ENCODE measurements around the gene SMDT1. TPM values are rescaled to one million over a fixed set of nuclear protein-coding genes. Genes with fewer than 3 reads are reported as not detected.
"Not testable (repeated sequence)": the region's sequence is repeated elsewhere in the genome, so short reads cannot be mapped to it uniquely, and the experiment has no call there.

Gene SMDT1
- total RNA-seq, 2 experiments from 2014 or later, result 50.2 to 56.2 TPM

DNA sequence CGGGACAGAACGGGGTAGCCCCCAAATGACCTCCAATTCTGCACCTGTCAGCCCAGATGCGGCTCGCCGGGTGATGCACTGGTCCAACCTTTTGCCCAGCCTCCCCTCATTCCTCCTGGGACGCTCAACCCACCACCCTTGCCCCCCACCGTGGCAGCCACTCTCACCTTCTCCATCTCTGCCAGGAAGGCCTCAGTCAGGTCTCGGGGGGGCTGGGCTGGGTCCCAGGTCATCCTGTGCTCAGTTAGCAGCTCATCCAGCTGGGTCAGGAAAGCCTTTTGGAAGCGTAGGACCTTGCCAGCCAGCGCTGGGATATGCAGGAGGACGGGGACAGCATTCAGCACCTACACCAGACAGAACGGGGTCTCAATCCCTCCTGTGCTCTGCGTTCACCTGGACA, 48.5 kb downstream of the SMDT1 start:
- H3K36me3 Mint-ChIP-seq (ENCODE audit: low read depth); DNase-seq; intact Hi-C loops (cut with micrococcal nuclease); H3K4me3 Mint-ChIP-seq; CTCF ChIA-PET; H3K27ac Mint-ChIP-seq; H3K9me3 Mint-ChIP-seq; H3K4me1 Mint-ChIP-seq (ENCODE audit: low read depth); H3K27me3 Mint-ChIP-seq (ENCODE audit: low read depth): not testable (repeated sequence)

DNA sequence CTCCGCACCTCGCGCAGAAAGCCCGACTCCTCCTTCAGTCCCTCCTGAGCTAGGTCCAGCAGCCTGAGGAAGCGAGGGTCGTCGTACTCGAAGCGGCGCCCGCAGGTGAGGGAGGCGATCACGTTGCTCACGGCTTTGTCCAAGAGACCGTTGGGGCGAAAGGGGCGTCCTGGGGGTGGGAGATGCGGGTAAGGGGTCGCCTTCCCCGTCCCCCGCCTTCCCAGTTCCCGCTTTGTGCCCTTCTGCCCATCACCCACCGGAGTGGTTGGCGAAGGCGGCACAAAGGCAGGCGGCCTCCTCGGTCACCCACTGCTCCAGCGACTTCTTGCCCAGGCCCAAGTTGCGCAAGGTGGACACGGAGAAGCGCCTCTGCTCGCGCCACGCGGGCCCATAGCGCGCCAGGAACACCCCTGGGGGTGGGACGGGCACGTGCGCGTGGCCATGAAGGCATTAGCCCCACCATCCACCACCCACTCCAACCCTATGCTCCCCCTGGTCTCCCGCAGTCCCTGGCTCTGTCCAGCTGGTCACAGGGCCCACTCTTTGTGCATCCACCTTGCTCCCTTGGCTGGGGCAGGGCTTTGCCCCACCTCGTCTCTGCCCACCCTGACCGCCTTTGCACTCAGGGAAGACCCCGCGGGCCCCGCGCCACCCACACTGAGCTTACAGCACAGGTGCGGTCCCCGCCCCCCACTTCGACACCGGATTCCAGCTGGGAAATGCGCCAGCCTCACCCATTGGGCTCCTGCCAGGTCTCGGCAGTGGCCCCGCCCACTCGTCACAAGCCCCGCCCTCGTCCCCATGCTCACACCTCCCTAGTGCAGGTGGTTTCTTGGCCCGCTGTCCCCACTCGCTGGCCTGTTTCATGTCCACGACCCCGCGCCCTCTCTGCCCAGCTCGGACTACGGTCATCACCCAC, 49.5 kb downstream of the SMDT1 start:
- H3K27me3 Mint-ChIP-seq (ENCODE audit: low read depth); H3K4me3 Mint-ChIP-seq; H3K4me1 Mint-ChIP-seq (ENCODE audit: low read depth); DNase-seq; CTCF ChIA-PET; H3K27ac Mint-ChIP-seq; intact Hi-C loops (cut with micrococcal nuclease); H3K36me3 Mint-ChIP-seq (ENCODE audit: low read depth); H3K9me3 Mint-ChIP-seq: not testable (repeated sequence)

DNA sequence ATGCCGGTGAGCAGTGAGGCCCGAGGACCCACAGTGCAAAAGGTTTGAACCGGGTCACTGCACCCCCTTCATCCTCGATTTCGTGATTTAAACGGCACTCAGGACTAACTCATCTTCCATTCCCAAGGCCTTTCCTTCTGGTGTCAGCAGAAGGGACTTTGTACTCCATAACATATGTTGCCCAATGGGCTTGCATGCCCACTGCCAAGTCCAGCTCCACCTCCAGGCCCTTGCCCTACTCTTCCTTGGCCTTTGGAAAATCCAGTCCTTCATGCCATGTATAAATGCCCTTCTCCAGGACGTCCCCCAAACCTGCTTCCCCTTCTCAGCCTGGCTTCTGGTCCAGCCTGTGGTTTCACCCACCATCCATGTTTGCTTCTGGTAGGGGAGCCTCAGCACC, 50.7 kb downstream of the SMDT1 start:
- H3K36me3 Mint-ChIP-seq (ENCODE audit: low read depth); DNase-seq; CTCF ChIA-PET; intact Hi-C loops (cut with micrococcal nuclease); H3K4me1 Mint-ChIP-seq (ENCODE audit: low read depth); H3K4me3 Mint-ChIP-seq; H3K27ac Mint-ChIP-seq; H3K9me3 Mint-ChIP-seq; H3K27me3 Mint-ChIP-seq (ENCODE audit: low read depth): not testable (repeated sequence)

DNA sequence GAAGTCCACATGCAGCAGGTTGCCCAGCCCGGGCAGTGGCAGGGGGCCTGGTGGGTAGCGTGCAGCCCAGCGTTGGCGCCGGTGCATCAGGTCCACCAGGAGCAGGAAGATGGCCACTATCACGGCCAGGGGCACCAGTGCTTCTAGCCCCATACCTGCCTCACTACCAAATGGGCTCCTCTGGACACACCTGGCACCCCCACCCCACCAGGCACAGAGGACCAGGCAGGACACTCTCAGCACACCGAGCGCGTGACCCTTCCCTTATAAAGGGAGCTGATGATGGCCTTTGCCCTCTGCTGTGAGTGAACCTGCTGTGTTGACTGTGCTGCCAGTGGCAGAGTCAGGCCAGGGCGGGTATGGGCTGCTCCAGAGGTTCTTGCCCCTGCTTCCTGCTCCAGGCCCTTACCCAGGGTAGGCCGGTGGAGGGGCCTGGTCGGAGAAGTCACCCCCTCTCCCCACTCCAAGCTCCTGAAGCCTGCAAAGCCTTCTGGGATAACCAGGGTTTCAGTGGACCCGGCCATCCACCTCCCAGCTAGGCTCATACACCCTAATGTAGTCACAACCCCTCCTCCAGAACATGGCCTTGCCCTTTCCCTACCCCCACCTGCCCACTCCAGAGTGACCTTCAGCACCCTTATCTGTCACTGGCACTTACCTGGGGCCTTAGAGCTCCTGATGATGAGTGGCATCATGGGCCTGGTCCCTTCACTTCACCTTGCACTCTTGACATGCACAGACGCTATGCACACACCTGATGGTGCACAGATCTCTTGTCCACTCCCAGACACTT, 51.3 kb downstream of the SMDT1 start, which contains the start of gene CYP2D6:
TSS of gene CYP2D6 (minus strand) at position 172 of the 793 bp plus-strand sequence. CDS start at position 153, 19 bp downstream.
- H3K9me3 Mint-ChIP-seq; H3K4me1 Mint-ChIP-seq (ENCODE audit: low read depth); H3K4me3 Mint-ChIP-seq; H3K36me3 Mint-ChIP-seq (ENCODE audit: low read depth); CTCF ChIA-PET; DNase-seq; H3K27me3 Mint-ChIP-seq (ENCODE audit: low read depth); H3K27ac Mint-ChIP-seq; intact Hi-C loops (cut with micrococcal nuclease): not testable (repeated sequence)

DNA sequence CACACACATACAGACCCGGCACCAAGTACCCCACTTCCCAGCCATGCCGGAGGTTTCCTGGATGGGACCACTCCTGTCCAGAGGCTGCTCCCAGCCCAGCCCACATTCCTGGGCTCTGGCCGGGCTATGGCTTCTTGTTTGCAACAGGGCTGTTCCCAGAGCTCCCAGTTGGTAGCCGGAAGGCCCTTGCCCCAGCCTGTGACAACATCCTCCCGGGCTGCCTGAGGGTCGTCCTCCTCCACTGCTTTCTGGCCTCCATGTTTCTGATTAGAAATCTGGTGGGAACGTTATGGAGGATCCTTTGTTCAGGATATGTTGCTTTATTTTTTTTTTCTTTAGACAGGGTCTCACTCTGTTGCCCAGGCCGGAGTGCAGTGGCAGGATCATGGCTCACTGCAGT, 52.1 kb downstream of the SMDT1 start:
- no peaks in the 10 kb centered on the region for H3K36me3 Mint-ChIP-seq (ENCODE audit: low read depth)
- no peaks in the 10 kb centered on the region for H3K4me1 Mint-ChIP-seq (ENCODE audit: low read depth)
- H3K4me3 Mint-ChIP-seq, result no peak overlapping the region
- no peaks in the 10 kb centered on the region for H3K9me3 Mint-ChIP-seq
- CTCF ChIA-PET, result no interaction called here
- no peaks in the 10 kb centered on the region for H3K27me3 Mint-ChIP-seq (ENCODE audit: low read depth)
- DNase-seq, result no peak
- H3K27ac Mint-ChIP-seq, result no peak overlapping the region
- intact Hi-C loops (cut with micrococcal nuclease), result no loop called here

DNA sequence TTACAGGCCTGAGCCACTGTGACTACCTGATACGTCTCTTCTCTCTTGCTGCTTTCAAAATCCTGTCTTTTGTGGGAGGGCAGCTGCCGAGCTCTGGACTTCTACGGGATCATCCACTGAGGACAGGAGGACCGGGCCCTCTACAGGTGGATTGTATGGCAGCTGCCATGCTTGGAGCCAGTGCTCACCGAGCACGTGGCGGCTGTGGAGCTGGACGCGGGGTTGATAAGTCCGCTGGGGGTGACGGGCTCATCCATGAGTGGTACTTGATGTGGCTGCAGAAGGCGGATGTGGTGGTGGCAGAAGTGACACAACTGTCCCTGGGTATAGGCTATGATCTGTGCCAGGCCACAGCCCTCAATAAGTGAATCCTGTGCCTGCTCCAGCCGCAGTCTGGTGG, 53.0 kb downstream of the SMDT1 start:
- H3K9me3 Mint-ChIP-seq, result no peaks in the 10 kb centered on the region
- CTCF ChIA-PET, result no interaction called here

More for the DNA sequence above, 53.0 kb downstream of the SMDT1 start:
- H3K27ac Mint-ChIP-seq, result no peak overlapping the region
- H3K27me3 Mint-ChIP-seq (ENCODE audit: low read depth), result no peaks in the 10 kb centered on the region
- no peaks in the 10 kb centered on the region for H3K4me1 Mint-ChIP-seq (ENCODE audit: low read depth)
- no peaks in the 10 kb centered on the region for H3K36me3 Mint-ChIP-seq (ENCODE audit: low read depth)
- intact Hi-C loops (cut with micrococcal nuclease), result no loop called here
- H3K4me3 Mint-ChIP-seq, result no peak overlapping the region
- no peak for DNase-seq

Other genes with a start within 250 kb of the SMDT1 start
- gene SREBF2, start 246.6 kb upstream of the SMDT1 start, total RNA-seq, result 100 to 1,000 TPM; 143 to 147 TPM
- gene SHISA8, start 164.6 kb upstream of the SMDT1 start, total RNA-seq, result 1 to 10 TPM; 1.7 to 1.8 TPM
- 1 to 10 TPM; 3.2 to 3.8 TPM for gene TNFRSF13C, start 152.9 kb upstream of the SMDT1 start, total RNA-seq
- gene CENPM, start 132.5 kb upstream of the SMDT1 start, total RNA-seq, result 100 to 1,000 TPM in 1 of 2 experiments, 10 to 100 TPM in 1; 95.4 to 110 TPM
- gene SEPTIN3, start 110.3 kb upstream of the SMDT1 start, total RNA-seq, result 1 to 10 TPM; 1.0 to 1.5 TPM
- under 1 TPM; 0.50 to 0.74 TPM for gene WBP2NL, start 80.9 kb upstream of the SMDT1 start, total RNA-seq
- 10 to 100 TPM; 14.6 to 15.9 TPM for gene NAGA, start 8.9 kb upstream of the SMDT1 start, total RNA-seq
- gene PHETA2, start 5.5 kb upstream of the SMDT1 start, total RNA-seq, result under 1 TPM; 0.74 to 0.86 TPM
- gene NDUFA6, start 11.1 kb downstream of the SMDT1 start, total RNA-seq, result 100 to 1,000 TPM; 122 to 126 TPM
- 1 to 10 TPM in 1 of 2 experiments, under 1 TPM in 1; 0.89 to 1.4 TPM for gene CYP2D6, start 51.1 kb downstream of the SMDT1 start, total RNA-seq
- 10 to 100 TPM; 59.2 to 60.0 TPM for gene TCF20, start 191.0 kb downstream of the SMDT1 start, total RNA-seq

All from activated naive CD4-positive, alpha-beta T cell treated with anti-CD3 and anti-CD28 coated beads for 36 hours (primary cell).